Measurements from ENCODE around the gene NKX3-2.

NKX3-2 gene

DNA sequence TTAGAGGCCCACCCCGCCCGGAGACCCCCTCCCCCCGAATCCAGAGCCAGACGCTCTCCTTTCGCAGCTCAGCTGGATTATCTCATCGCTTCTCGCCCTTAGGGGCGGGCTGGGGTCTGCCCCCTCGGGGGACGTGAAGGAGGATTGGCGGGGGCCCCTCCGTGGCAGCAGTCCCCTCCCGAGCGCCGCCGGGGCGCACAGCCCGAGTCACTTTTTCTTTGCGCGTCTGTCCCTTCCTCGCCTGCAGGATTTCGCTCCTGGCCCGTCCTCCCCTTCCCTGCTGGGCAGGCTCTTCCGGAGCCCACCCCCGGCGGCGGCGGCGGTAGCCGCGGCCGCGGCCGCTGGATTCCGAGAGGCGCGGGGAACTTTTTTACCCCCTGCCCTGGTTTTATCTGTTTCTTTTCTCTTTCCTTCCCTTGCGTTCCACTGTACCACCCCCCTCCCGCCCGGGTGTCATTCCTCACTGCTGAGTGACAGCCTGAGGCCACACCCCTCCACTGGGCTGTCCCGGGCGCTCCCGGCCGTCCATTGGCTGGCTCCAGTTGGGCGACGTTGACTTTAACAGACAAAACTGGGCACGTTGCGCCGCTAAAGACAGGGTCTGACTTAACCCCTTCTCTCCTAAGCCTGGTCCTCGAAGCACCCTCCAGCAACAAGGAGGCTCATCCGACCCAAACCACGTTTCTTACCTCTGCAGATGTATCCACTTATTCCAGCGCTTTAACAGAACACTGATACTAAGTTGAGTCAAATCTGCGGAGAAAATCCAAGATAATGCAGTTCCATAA lies 492 bp upstream of the NKX3-2 start:
- peak; percentile 61 for DNase-seq

DNA sequence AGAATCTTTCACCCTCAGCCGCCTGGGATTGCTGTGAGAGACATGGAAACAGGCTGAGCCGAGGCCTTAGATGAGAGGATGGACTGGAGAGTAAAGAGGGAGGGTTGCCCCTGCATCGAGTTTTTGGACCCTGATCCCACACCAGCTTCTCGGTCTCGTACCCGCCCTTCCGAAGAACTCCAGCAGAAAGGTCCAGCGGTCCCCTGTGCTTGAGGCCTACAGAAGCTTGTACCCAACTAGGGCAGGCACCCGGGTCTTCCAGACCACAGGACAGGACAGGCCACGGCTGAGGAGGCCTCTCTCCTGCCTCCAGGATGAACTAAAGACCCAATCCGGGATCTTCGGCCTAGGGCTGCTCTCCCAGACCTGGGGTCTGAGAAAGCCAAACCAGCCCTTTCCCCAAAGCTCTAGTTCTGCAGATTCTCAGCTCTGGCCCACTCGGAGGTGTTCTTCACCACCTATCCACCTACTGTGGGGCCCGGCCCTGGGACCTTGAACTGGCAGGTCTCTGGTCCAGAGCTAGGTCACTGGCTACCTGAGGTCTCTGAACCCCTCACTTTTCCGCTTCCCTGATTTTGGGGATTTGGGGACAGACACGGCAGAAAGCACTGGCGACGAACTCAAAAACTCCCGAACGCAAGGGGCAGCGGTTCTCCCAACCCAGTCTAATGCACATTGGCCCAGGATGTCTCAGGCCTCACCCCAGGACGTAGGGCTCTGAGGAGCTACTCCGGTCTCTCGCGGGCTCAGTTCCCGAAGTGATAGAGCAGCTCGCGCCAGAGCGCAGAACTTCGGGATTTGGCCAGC lies 1.1 kb downstream of the NKX3-2 start:
- DNase-seq = no peak

DNA sequence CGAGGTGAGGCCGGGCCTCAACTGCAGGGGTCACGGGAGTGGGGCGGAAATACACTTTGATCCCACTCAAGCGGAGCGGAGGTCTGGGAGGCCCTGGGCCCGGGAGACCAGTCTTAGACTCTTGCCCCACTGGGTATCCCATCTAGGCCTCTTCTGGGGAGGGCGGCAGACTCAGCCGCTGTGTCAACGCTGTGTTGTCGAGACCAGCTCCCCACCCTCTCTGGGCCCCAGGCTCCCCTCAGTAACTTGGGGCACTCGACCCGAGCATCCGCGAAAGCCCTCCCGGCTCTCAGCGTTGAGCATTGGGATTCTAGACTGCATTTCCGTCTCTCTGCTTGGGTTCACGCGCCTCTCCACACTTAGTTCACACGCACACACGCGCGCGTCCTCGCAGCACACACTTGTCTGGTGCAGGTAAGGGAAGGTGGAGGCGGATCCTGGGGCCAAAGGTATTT lies 1.7 kb downstream of the NKX3-2 start:
- no peak for DNase-seq

DNA sequence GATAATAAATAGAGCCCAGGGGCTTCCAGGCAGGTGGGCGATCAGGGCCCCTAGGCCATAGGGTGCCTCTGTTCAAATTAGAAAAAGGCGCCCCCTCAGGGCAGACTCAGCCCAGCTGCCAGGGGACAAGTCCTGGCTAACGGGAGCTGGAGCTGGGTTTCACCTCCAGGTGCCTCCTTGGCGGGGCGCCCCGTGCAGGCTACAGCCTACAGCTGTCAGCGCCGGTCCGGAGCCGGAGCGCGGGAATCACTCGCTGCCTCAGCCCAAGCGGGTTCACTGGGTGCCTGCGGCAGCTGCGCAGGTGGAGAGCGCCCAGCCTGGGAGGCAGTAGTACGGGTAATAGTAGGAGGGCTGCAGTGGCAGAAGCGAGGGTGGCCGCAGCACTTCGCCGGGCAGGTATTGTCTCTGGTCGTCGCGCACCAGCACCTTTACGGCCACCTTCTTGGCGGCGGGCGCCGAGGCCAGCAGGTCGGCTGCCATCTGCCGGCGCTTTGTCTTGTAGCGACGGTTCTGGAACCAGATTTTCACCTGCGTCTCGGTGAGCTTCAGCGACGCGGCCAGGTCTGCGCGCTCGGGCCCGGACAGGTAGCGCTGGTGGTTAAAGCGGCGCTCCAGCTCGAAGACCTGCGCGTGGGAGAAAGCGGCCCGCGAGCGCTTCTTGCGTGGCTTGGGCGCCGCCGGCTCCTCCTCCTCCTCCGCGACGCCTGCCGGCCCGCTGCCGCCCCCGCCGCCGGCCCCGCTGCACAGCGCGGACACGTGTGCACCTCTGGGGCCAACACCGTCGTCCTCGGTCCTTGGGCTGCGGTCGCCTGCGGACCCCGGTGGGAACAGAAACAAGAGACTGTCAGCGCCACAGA lies 2.4 kb downstream of the NKX3-2 start:
- DNase-seq = no peak

DNA sequence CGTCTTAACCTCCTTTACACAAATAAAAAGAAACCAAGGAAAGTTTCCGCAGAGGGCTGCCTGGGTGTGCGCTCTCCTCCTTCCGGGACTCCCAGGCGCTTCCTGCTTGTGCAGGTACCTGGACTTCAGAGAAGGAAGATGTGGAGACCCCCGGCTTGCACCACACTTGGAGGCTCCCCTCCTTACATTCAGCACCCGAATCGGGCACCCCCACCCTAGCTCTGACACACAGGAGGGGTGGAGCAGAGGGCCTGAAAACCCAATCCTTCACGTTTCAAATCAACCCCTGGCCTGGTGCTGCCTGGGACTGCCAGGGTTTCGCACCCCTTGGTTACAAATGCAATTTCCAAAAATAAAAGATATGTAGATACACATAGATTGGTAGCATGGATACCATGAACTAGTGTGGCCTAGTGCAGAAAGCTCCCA lies 3.1 kb downstream of the NKX3-2 start:
- no peak for DNase-seq

DNA sequence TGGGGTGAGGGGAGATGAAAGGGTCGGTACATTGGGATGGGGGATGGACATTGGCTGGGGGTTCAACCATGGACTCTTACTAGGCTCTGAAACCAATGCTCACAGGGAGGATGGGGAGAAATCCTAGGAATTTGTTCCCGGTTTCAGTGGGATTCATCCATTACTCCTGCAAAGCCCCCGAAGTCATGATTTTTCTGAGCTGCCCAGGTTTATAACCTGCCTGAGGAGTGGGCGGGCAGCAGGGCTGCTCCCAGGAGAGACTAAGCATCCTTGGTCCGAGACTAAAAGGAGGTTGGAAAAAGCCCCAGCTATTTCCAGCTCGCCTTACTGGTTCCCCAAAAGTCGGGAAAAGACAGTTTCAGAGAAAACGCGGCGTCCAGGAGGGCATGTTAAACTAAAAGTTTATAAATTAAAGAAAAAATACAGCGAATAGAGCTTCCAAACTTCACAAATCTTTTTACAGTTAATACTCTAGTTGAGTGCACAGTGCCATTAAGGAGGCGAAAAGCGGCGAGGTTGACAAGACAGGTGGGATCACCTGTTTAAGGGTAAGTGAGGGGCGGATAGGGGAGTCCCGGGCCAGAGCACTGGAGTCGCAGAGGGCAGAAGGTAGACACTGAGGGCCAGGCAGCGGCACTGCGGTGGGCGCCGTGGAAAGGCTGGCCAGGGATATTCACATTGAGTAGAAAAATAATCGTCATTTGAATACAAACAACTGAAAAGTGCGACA lies 3.7 kb downstream of the NKX3-2 start:
- no peak for DNase-seq

DNA sequence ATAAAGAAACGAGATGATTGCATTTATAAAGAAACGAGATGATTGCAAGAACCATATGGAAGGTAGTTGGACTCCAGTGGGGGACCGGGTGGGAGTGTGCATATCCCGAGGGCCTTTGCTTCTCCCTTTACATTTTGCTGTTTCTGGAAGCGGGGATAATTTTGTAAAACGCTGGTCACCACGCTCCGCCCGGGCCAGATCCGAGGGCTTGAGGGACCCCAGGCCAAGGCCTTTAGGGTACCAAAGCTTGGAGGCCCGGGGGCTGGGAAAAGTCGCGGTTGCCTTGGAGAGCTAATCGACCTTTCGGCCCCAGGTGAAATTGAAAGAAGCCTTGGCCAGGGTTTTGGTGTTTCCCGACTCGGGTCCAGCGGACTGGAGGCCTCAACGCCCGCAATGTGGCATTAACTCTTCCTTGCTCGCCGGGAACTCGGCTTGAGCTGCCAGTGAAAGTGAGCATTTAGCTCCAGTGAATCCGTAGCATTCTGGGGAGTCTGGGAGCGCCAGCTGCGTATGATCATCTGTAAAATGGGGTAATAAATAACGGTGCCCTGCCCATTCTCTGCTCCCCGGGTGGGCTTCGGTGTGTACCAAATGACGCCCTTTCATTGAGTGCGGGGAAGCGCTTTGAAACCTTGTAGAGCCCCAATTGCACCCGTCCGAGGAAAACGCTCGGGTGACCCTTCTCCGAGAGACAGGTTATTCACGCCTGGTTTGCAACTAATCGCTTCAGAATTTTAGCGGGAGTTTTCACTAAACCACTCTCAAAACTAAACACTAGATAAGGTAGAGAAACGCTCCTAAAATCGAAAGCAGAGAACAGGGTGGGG lies 4.5 kb downstream of the NKX3-2 start:
- DNase-seq = no peak

DNA sequence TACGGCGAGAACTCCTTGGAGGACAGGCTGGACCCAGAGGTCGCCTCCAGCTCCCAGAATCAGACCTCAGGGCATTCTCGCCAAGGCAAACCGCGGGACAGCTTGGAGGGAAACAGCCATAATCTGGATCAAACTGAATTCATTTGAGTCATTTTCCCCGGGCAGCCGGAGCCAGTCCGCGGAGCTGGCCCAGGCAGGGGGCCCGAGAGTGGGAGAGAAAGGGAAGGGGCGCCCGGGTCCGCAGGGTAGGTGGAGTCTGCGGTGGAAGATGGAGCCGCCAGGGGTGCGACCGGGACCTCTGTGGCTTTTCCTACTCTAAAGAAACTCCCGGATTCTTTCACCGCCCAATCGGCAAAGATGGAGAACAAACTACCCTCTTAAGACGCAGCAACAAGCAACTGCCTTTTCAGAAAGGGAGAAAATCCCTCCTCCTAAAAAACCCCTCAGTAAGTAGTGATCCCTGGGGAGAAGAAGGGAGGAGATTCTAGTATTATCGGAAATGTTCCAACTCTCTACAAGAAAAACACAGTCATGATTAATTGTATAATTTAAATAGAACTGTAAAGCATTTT lies 5.2 kb downstream of the NKX3-2 start:
- DNase-seq = no peak

DNA sequence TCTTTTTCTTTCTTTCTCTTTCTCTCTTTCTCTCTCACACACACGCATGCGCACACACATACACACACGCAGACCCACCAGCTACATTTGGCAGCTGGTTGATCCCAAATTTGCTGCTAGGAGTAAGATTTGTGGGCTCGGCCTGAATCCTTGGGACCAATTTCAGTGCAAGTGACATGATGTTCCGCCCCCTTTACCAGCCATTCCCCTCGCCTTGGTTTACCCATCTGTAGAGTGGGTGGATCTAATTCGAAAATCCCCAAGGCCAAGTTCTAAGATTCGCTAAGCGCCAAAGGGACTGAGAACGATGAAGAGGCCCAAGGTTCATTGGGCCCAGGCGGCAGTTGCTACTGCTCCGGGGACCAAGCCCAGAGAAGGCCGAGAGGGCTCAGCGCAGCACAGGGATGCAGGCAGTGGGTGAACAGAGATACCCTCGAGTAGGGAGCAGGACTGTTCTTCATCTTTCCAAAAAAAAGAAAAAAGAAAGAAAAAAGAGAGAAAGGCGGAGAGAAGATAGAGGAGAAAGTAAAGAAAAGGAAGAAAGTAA lies 5.8 kb downstream of the NKX3-2 start:
- no peak for DNase-seq

DNA sequence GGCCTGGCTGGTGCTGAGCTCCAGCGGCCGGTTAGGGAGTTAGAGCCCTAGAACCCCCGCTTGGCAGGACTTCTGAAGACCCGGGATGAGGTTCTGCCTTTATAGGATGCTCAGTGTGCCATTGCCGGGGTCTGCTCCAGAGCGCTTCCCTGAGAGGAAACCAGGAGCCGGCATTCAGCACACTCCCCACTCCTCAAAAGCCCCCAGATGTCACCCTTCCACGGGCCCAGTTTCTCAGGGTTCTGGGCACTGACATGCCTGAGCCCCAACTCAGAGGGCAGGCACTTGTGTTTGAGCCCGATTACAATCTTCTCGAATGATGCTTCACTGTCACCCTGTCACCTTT lies 6.5 kb downstream of the NKX3-2 start:
- DNase-seq = no peak

DNA sequence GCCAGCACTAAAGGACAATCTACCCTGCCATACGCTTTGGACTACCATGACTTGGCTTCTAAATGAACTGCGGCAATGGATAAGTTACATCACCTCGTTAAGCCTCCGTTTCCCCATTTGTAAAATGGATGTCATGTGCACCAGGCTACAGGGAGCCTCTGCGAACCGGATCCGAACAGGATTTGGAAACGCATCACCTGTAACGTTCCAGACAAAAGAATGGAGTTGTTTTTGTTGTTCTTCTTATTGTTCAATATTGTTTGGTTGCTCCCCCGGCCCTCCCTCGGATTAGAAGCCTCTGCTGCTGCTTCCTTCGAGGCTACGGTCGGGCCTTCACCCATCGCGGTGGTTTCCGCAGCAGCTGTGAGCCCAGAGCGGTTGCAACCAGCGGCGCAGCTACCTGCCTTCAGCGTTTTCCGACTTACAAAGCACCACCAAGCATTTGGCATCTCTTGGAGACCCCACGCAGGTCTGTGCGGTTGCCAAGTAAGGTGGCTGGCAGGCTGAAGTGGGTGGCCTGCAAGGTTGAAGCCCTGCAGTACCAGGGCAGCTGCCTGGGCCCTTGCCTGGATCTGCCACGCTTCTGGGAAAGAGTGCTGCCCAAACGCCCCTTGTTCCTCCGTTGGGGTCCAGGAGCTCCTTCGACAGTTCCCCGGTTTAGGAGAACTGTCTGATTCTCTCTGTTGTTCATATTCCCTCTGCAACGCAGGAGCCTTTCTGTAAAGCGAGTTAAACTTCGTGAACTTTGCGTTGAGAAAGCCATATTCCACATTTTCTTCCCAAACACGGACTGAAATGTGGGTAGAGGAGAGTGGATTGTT lies 7.1 kb downstream of the NKX3-2 start:
- no peak for DNase-seq

DNA sequence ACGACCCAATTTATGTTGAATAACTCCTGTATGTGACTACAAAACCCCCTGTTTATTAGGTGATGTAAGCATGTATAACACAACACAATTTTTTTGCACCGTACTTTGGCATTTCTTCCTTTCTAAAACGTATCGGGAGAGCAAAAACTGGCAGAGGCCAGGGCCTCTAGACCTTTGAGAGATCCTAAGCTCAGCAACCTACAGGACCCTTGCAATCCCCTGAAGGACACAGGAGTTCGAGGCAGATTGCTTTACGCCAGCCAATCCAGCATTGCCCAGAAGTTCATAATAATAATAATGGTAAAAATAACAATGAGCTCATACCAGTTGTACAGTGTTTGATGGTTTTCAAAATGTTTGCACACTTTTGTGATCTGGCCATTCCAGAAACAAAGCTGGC lies 7.7 kb downstream of the NKX3-2 start:
- no peak for DNase-seq

DNA sequence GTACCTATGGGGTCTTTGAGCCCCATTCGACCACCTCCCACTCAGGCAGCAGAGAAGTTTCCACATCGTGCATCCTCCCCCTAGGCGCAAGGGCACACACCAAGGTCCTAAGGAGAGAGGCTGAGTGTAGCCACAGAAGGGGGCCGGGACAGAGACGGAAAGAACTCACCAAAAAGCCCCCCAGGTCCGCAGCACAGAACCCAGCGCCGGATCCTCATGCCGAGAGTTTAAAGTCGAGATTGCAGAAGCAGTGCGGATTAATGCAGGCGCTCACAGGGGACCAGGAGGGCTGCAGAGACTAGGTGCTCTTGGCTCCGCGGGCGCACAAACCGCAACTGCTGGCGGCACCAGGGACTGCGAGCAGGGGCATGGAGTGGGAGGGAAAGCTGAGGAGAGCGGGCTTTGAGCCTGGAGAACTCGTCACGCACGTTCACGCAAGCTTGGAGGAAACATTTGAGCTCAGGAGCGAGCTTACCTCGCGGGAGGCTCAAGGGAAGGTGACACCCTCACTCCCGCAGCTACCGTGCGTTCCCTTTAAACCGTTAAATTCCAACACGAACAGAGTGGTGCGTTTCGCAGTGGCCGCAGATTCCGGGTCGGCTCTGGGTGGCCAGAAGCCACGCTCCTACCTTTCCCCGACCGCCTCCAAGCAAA lies 8.5 kb downstream of the NKX3-2 start:
- no peak for DNase-seq

DNA sequence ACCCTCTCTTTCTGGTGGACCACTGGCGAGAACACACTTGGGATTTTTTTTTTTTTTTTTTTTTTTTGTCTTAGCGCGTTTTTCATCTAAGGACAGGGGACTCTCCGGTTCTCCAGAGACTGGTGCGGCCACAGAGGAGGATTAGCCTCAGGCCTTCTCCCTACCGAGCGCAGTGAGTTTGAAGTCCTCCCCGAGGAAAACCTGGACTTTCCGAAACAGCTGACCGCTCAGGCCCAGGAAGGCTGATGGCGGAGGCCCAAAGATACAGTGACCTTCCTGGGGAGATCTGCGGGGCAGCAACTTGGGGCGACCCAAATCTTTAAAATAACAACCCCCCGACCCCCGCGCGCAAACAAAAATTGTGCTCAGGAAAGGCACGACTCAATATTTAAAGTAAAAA lies 9.2 kb downstream of the NKX3-2 start:
- no peak for DNase-seq

DNA sequence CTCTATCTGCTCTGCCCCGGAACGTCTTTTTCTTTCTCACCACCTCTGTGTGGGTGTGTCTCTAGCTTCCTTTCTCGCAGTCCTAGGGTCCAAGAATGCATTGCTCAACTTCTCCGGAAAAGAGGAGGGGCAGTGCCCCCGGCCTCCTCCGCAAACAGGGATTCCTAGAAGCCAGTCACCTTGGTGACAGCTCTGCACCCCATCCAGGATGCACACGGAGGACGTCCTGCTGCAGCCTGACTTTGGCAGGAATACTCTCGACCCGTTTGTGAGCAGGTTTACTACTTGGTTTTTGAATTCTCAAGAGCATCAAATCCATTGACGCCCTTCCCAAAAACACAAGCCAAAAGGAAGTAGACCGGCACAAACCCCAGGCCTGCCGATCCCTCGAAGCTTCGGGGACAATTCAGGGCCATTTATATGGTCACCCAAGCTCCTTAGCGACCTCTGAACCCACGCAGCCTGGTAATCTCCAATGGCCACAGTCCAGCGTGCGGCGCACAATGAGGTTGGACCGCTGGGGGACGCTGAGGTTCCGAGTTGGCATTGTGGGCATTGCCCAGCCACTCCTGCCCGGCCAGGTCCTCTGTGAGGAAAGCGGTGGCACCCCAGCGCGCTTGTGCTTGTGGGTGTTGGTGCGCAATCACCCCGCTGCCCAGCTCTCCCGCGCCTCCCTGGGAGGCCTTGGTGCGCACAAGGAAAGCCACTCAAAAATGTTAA lies 9.8 kb downstream of the NKX3-2 start:
- no peak for DNase-seq

DNA sequence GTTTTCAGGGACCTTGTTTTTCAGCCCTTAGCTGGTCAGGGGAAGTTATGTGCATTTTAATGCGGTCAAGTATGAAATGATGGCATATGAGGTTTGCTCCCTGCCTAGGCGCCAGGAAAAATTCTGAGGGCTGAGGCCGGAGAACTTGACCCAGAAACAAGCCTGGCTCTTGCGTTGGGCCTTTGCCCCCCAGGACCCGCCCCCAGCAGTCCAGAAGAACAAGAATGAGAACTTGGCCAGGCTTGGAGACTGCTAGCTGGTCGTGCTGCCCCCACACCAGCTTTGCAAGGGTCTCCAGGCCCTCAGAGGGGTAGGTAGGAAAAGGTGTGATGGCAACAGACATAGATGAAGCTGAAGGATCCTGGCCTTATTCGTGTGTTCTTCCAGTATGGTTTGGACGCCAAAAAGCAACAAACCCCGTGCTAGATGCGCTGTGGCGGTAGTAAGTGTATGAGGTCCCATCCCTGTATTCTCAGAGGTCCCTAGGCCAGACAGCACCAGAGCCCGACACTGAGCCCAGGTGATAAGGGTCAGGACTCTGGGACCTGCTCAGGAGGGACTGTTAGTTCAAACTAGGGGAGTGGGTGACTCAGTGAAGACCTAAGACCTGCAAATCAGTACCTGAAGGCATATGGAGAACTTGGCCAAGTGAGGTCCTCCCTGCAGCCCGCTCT lies 10.5 kb downstream of the NKX3-2 start:
- DNase-seq = no peak

DNA sequence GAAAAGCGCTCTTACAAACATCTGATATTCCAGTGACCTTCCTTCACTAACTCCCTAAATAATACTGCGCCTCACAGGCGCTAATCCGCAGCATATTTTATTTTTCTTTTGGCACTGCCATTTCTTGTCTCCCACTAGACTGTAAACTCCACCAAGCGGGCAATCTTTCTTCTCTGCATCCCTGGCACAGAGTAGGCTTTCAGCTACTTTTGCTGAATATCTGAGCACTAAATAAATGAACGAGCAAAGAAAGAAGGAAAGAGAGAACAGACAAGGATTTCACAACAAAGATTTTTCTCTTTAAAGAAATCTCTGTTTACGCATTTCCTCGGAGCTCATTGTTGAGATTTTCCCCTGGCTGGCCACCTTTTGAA lies 12.7 kb downstream of the NKX3-2 start:
- no peak for DNase-seq
